Sigmoid colon (tissue), 7 donors: ENCODE results near the gene SHLD2. TPM values are rescaled to one million over a fixed set of nuclear protein-coding genes. Genes with fewer than 3 reads are reported as not detected.
"Not testable (repeated sequence)": the region's sequence is repeated elsewhere in the genome, so short reads cannot be mapped to it uniquely, and the experiment has no call there.

Source experiments
- DNase-seq: peaks from one replicate; pipeline ENCODE4 v3.0.0-alpha.2; 2019
- H3K27ac ChIP-seq, 4 donors: fragments of 200-600 bp; sonication (generic); one replicate each; pipeline ENCODE4 v1.5.1; 2016 to 2019; ENCODE audit warnings: mild to moderate bottlenecking in 1 of 4
- H3K27me3 ChIP-seq, 3 donors: fragments of 200-600 bp; sonication (generic); one replicate each; pipeline ENCODE4 v1.5.1; 2019; ENCODE audit warnings: mild to moderate bottlenecking in 1 of 3
- H3K36me3 ChIP-seq, 4 donors: fragments of 200-600 bp; sonication (generic); one replicate each; pipeline ENCODE4 v1.5.1; 2016 to 2019
- H3K4me1 ChIP-seq, 4 donors: fragments of 200-600 bp; sonication (generic); one replicate each; pipeline ENCODE4 v1.5.1; 2017 to 2019
- H3K4me3 ChIP-seq, 4 donors: fragments of 200-600 bp; sonication (generic); one replicate each; pipeline ENCODE4 v1.5.1; 2017 to 2019; ENCODE audit warnings: mild to moderate bottlenecking in 2 of 4, moderate library complexity in 1 of 4
- H3K9me3 ChIP-seq, 4 donors: fragments of 200-600 bp in 3 of 4; sonication (generic) in 3 of 4; one replicate each; pipeline versions ENCODE4 v1.5.1 to v1.6.1; 2013 to 2019
- POLR2AphosphoS5 ChIP-seq, 4 donors: sonication (generic); formaldehyde crosslinking; IDR thresholded peaks; one replicate each; pipeline ENCODE4 v1.6.1; 2017; ENCODE audit warnings: antibody characterized with exemption in 4 of 4
- WGBS, 2 donors: extraction: QIAGEN DNeasy Blood & Tissue Kit; methylation state at CpG; one replicate each; pipeline ENCODE4 v1.1.7; 2013; 5-methylcytosine and 5-hydroxymethylcytosine counted together
- intact Hi-C: fragments of 100-400 bp; cut with DNase I; formaldehyde crosslinking; loops from one replicate; pipeline ENCODE4 v1.15.1; 2023
- polyA plus RNA-seq, 3 donors: library from polyadenylated mRNA; stranded (reverse); fragments of 200-250 nt; gene quantifications; one replicate each; pipeline ENCODE4 v1.2.3, GENCODE V29; 2013
- total RNA-seq, 4 donors: library from RNA; depleted of rRNA; stranded (reverse); fragments of >200 nt; gene quantifications; one replicate each; pipeline ENCODE4 v1.1.0, GENCODE V29; 2016
- donor health status: healthy with polysubstance abuse.
- donor health status: Bipolar disorder and iron deficiency.
- donor health status: healthy.

The SHLD2 gene
- total and polyA plus RNA-seq, 7 donors = 18.8 to 27.0 (median 22.2) TPM

GRCh38 chr10:87105446-87106124 lies 10.6 kb downstream of the SHLD2 start:
- WGBS, 2 donors = 73 to 86% methylated on average over 7 of the region's 7 CpGs
- DNase-seq = no peak
- Histone ChIP-seq H3K27ac (no peak overlapping the region), H3K4me1 (no peaks in the 10 kb centered on the region), H3K9me3 (no peaks in the 10 kb centered on the region), H3K27me3 (no peaks in the 10 kb centered on the region), H3K36me3 (peaks cover 0 to 25% (median 6%) of the 10 kb centered on the region in 4 donors), H3K4me3 (no peak overlapping the region)
- intact Hi-C loops = no loop called here
- no peak for TF ChIP-seq POLR2AphosphoS5 (IDR thresholded peaks at IDR 0.05)

- intact Hi-C loops, H3K4me1 ChIP-seq: not testable (repeated sequence)
- 90 to 91% methylated on average over 1 of the region's 1 CpG for WGBS, 2 donors
These were observed 23.1 kb downstream of the SHLD2 start for GRCh38 chr10:87118122-87118521.

GRCh38 chr10:87119029-87119428 lies 24.0 kb downstream of the SHLD2 start:
- H3K9me3 ChIP-seq, DNase-seq, intact Hi-C loops, H3K27ac ChIP-seq, H3K36me3 ChIP-seq, H3K4me3 ChIP-seq, H3K4me1 ChIP-seq, H3K27me3 ChIP-seq: not testable (repeated sequence)
- 92 to 100% methylated on average over 1 of the region's 1 CpG for WGBS, 2 donors

More at GRCh38 chr10:87118122-87118521, 23.1 kb downstream of the SHLD2 start:
- not testable (repeated sequence) for H3K27ac ChIP-seq, H3K27me3 ChIP-seq, H3K36me3 ChIP-seq, DNase-seq, H3K9me3 ChIP-seq, H3K4me3 ChIP-seq

- H3K4me1 ChIP-seq, H3K27me3 ChIP-seq, DNase-seq, H3K36me3 ChIP-seq, intact Hi-C loops, H3K9me3 ChIP-seq, H3K4me3 ChIP-seq, H3K27ac ChIP-seq: not testable (repeated sequence)
- WGBS, 2 donors = 89 to 93% methylated on average over 3 of the region's 4 CpGs
These were observed 28.3 kb downstream of the SHLD2 start for GRCh38 chr10:87123351-87123750.

- not testable (repeated sequence) for H3K36me3 ChIP-seq
- WGBS, 2 donors = 33 to 82% methylated on average over 1 of the region's 2 CpGs
These were observed 32.0 kb downstream of the SHLD2 start for GRCh38 chr10:87127048-87127447.

GRCh38 chr10:87127607-87128156 lies 32.7 kb downstream of the SHLD2 start:
- DNase-seq, H3K4me1 ChIP-seq, H3K4me3 ChIP-seq, intact Hi-C loops, H3K27me3 ChIP-seq, H3K9me3 ChIP-seq, H3K27ac ChIP-seq, H3K36me3 ChIP-seq: not testable (repeated sequence)
- 41 to 94% methylated on average over 2 to 3 of the region's 3 CpGs for WGBS, 2 donors

More at GRCh38 chr10:87127048-87127447, 32.0 kb downstream of the SHLD2 start:
- H3K27me3 ChIP-seq, H3K9me3 ChIP-seq, H3K4me1 ChIP-seq, intact Hi-C loops, H3K4me3 ChIP-seq, H3K27ac ChIP-seq, DNase-seq: not testable (repeated sequence)

GRCh38 chr10:87132176-87132575 lies 37.2 kb downstream of the SHLD2 start:
- DNase-seq, H3K27ac ChIP-seq, H3K27me3 ChIP-seq, H3K4me3 ChIP-seq, H3K9me3 ChIP-seq, intact Hi-C loops, H3K36me3 ChIP-seq, H3K4me1 ChIP-seq: not testable (repeated sequence)

- H3K36me3 ChIP-seq, H3K4me3 ChIP-seq, H3K9me3 ChIP-seq, H3K27ac ChIP-seq, H3K27me3 ChIP-seq, DNase-seq, intact Hi-C loops, H3K4me1 ChIP-seq: not testable (repeated sequence)
- WGBS, 2 donors = 87 to 97% methylated on average over 2 of the region's 2 CpGs
These were observed 38.9 kb downstream of the SHLD2 start for GRCh38 chr10:87133936-87134335.

- DNase-seq, intact Hi-C loops, H3K27me3 ChIP-seq, H3K27ac ChIP-seq, H3K4me3 ChIP-seq, H3K9me3 ChIP-seq, H3K36me3 ChIP-seq, H3K4me1 ChIP-seq: not testable (repeated sequence)
- 87 to 98% methylated on average over 2 of the region's 2 CpGs for WGBS, 2 donors
These were observed 39.4 kb downstream of the SHLD2 start for GRCh38 chr10:87134440-87134839.

GRCh38 chr10:87137478-87137877 lies 42.5 kb downstream of the SHLD2 start:
- H3K27ac ChIP-seq, DNase-seq, H3K36me3 ChIP-seq, H3K27me3 ChIP-seq, H3K4me1 ChIP-seq, H3K4me3 ChIP-seq, intact Hi-C loops, H3K9me3 ChIP-seq: not testable (repeated sequence)

- 73 to 84% methylated on average over 5 of the region's 5 CpGs for WGBS, 2 donors
- H3K27ac ChIP-seq, H3K9me3 ChIP-seq, H3K36me3 ChIP-seq, intact Hi-C loops, H3K27me3 ChIP-seq, H3K4me1 ChIP-seq, DNase-seq, H3K4me3 ChIP-seq: not testable (repeated sequence)
These were observed 47.5 kb downstream of the SHLD2 start for GRCh38 chr10:87142230-87143108.

- H3K27ac ChIP-seq, H3K4me1 ChIP-seq, H3K27me3 ChIP-seq, intact Hi-C loops, H3K9me3 ChIP-seq, DNase-seq, H3K4me3 ChIP-seq, H3K36me3 ChIP-seq: not testable (repeated sequence)
- WGBS, 2 donors = 94 to 98% methylated on average over 6 of the region's 6 CpGs
These were observed 48.1 kb downstream of the SHLD2 start for GRCh38 chr10:87143109-87143418.

- H3K9me3 ChIP-seq, H3K36me3 ChIP-seq, H3K27me3 ChIP-seq, DNase-seq, H3K4me3 ChIP-seq, H3K27ac ChIP-seq, H3K4me1 ChIP-seq, intact Hi-C loops: not testable (repeated sequence)
- 83 to 95% methylated on average over 3 of the region's 3 CpGs for WGBS, 2 donors
These were observed 50.6 kb downstream of the SHLD2 start for GRCh38 chr10:87145598-87145997.
